MM.1S (cell line): Measurements from ENCODE around the gene RPS6KC1.

Source experiments
- EZH2 ChIP-seq: fragments of 300-600 bp; sonication (generic); optimal IDR thresholded peaks from 2 replicates; pipeline ENCODE3; 2017; ENCODE audit warnings: low read depth, mild to moderate bottlenecking, antibody characterized with exemption, low read length, mixed read lengths
- TF ChIP-seq, protein P1 (sequence below): fragments of 300-600 bp; sonication (generic); IDR thresholded peaks from 2 replicates; pipeline ENCODE4 v1.5.1; 2016; ENCODE audit warnings: antibody characterized with exemption, low read length, mixed read lengths

GRCh38 chr1:213180833-213181232 lies 129.8 kb downstream of the RPS6KC1 start:
- TF ChIP-seq, protein P1, sequence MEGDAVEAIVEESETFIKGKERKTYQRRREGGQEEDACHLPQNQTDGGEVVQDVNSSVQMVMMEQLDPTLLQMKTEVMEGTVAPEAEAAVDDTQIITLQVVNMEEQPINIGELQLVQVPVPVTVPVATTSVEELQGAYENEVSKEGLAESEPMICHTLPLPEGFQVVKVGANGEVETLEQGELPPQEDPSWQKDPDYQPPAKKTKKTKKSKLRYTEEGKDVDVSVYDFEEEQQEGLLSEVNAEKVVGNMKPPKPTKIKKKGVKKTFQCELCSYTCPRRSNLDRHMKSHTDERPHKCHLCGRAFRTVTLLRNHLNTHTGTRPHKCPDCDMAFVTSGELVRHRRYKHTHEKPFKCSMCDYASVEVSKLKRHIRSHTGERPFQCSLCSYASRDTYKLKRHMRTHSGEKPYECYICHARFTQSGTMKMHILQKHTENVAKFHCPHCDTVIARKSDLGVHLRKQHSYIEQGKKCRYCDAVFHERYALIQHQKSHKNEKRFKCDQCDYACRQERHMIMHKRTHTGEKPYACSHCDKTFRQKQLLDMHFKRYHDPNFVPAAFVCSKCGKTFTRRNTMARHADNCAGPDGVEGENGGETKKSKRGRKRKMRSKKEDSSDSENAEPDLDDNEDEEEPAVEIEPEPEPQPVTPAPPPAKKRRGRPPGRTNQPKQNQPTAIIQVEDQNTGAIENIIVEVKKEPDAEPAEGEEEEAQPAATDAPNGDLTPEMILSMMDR = no peak
- no peak for TF ChIP-seq EZH2
